HCT116 (cell line): ENCODE measurements around the gene TSR1. TPM values are rescaled to one million over a fixed set of nuclear protein-coding genes. Genes with fewer than 3 reads are reported as not detected.

Experiments
- ATAC-seq: fragments of 200-7000 bp; cut with Tn5 transposase; 2 replicates; pipeline ENCODE4 v1.9.1; 2020; ENCODE audit warnings: mild to moderate bottlenecking, moderate library complexity
- BruUV-seq: library from RNA; stranded (reverse); fragments of 400-500 nt; replicated peaks from 2 replicates; lab custom pipeline; 2021; lab: Mats Ljungman, UMichigan
- CTCF ChIA-PET: fragments of 300-600 bp; sonication (Branson Sonifier 250); formaldehyde crosslinking; loops from one replicate; lab custom pipeline; 2021; ENCODE audit warnings: antibody characterized with exemption; lab: Charles Lee
- POLR2A ChIA-PET: fragments of 300-600, 350-600 bp; sonication (Branson Sonifier 250); formaldehyde crosslinking; loops from one replicate; lab custom pipeline; 2021; ENCODE audit warnings: antibody characterized with exemption; lab: Charles Lee
- RAD21 ChIA-PET, 2 experiments: fragments of 300-600 bp; sonication (Branson Sonifier 250); formaldehyde crosslinking; loops; one replicate each; lab custom pipeline; 2023; ENCODE audit warnings: low total read pairs in 2 of 2; ENCODE audit not compliant: uncharacterized antibody in 2 of 2, unreplicated experiment in 2 of 2, low non-redundant PET in 1 of 2; lab: Charles Lee
- DNase-seq: peaks from one replicate; pipeline ENCODE4 v3.0.0-alpha.2; 2010; ENCODE audit warnings: low read depth, low spot score
- H2AFZ ChIP-seq: fragments of 200-600 bp; shearing (Covaris generic), sonication (generic); 2 replicates; pipeline ENCODE4 v1.6.1; 2017; ENCODE audit warnings: low read depth, mixed run types, mixed read lengths, antibody characterized with exemption, low read length; ENCODE audit not compliant: poor library complexity, severe bottlenecking
- H3K27ac ChIP-seq: 2 replicates; pipeline ENCODE4 v1.5.1; 2012; ENCODE audit warnings: low read depth, low read length
- H3K27me3 ChIP-seq: fragments of 200-600 bp; sonication (generic); 2 replicates; pipeline ENCODE4 v1.6.1; 2016; ENCODE audit warnings: mixed run types, low read length, mixed read lengths; ENCODE audit not compliant: insufficient read depth
- H3K36me3 ChIP-seq, 2 experiments: fragments of 200-500 bp in 1 of 2; fragments of 200-600 bp in 1 of 2; sonication (Bioruptor generic) in 1 of 2; sonication (generic) in 1 of 2; 2 replicates each; pipeline versions ENCODE4 v1.5.1 to v1.6.1; 2014 to 2016; ENCODE audit warnings: low read length in 2 of 2, inconsistent platforms in 1 of 2, mixed read lengths in 1 of 2, mixed run types in 1 of 2; ENCODE audit not compliant: insufficient read depth in 2 of 2, control insufficient read depth in 1 of 2
- H3K4me1 ChIP-seq, 2 experiments: fragments of 200-600 bp in 1 of 2; sonication (generic) in 1 of 2; 2 replicates each; pipeline versions ENCODE4 v1.5.1 to v1.6.1; 2012 to 2017; ENCODE audit warnings: low read length in 2 of 2, inconsistent platforms in 1 of 2, mild to moderate bottlenecking in 1 of 2, mixed read lengths in 1 of 2, mixed run types in 1 of 2, moderate library complexity in 1 of 2; ENCODE audit not compliant: insufficient read depth in 2 of 2, control insufficient read depth in 1 of 2
- H3K4me2 ChIP-seq: fragments of 200-600 bp; sonication (generic); 2 replicates; pipeline ENCODE4 v1.6.1; 2017; ENCODE audit warnings: mixed run types, low read length, mixed read lengths
- H3K4me3 ChIP-seq, 2 experiments: fragments of 200-600 bp in 1 of 2; sonication (generic) in 1 of 2; replicated peaks in 1 of 2; 2 replicates each; pipeline ENCODE4 v1.5.1; 2011 to 2016; ENCODE audit warnings: low read length in 2 of 2, control low read depth in 1 of 2, low read depth in 1 of 2, mild to moderate bottlenecking in 1 of 2, mixed read lengths in 1 of 2, mixed run types in 1 of 2
- H3K79me2 ChIP-seq: fragments of 200-600 bp; sonication (generic); 2 replicates; pipeline ENCODE4 v1.6.1; 2017; ENCODE audit warnings: mild to moderate bottlenecking, mixed run types, low read length, moderate library complexity, mixed read lengths; ENCODE audit not compliant: insufficient read depth
- H3K9ac ChIP-seq: fragments of 200-600 bp; sonication (generic); 2 replicates; pipeline ENCODE4 v1.6.1; 2016; ENCODE audit warnings: low read length, mixed read lengths
- H3K9me2 ChIP-seq: fragments of 200-600 bp; sonication (generic), shearing (Covaris generic); 2 replicates; pipeline ENCODE4 v1.6.1; 2017; ENCODE audit warnings: mixed run types, mild to moderate bottlenecking, moderate library complexity; ENCODE audit not compliant: insufficient read depth
- H3K9me3 ChIP-seq, 2 experiments: fragments of 200-500 bp in 1 of 2; fragments of 200-600 bp in 1 of 2; sonication (Bioruptor generic) in 1 of 2; sonication (generic) in 1 of 2; 2 replicates each; pipeline ENCODE4 v1.6.1; 2014 to 2017; ENCODE audit warnings: low read length in 2 of 2, mixed read lengths in 2 of 2, inconsistent platforms in 1 of 2, low read depth in 1 of 2, mild to moderate bottlenecking in 1 of 2, mixed run types in 1 of 2, moderate library complexity in 1 of 2; ENCODE audit not compliant: control insufficient read depth in 1 of 2, insufficient read depth in 1 of 2
- H4K20me1 ChIP-seq: fragments of 200-600 bp; sonication (generic), shearing (Covaris generic); 2 replicates; pipeline ENCODE4 v1.6.1; 2017; ENCODE audit warnings: mixed run types, mild to moderate bottlenecking, moderate library complexity; ENCODE audit not compliant: insufficient read depth
- CEBPB ChIP-seq: IDR thresholded peaks from 2 replicates; pipeline ENCODE4 v1.6.1; 2012; ENCODE audit warnings: low read depth
- EGR1 ChIP-seq: IDR thresholded peaks from 2 replicates; pipeline ENCODE4 v1.6.1; 2012; ENCODE audit warnings: low read depth
- JUND ChIP-seq: IDR thresholded peaks from 2 replicates; pipeline ENCODE4 v1.6.1; 2012
- MAX ChIP-seq: IDR thresholded peaks from 2 replicates; pipeline ENCODE4 v1.6.1; 2012
- POLR2A ChIP-seq: IDR thresholded peaks from 2 replicates; pipeline ENCODE4 v1.7.0; 2011; ENCODE audit warnings: borderline replicate concordance; ENCODE audit not compliant: insufficient read depth, insufficient read length; ENCODE audit errors: extremely low read depth
- RAD21 ChIP-seq: IDR thresholded peaks from 2 replicates; pipeline ENCODE4 v1.6.1; 2012; ENCODE audit warnings: low read depth, mild to moderate bottlenecking
- SIN3A ChIP-seq: IDR thresholded peaks from 2 replicates; pipeline ENCODE4 v1.6.1; 2012; ENCODE audit warnings: low read depth
- SP1 ChIP-seq: IDR thresholded peaks from 2 replicates; pipeline ENCODE4 v1.6.1; 2012; ENCODE audit warnings: low read depth
- YY1 ChIP-seq: IDR thresholded peaks from 2 replicates; pipeline ENCODE4 v1.6.1; 2011; ENCODE audit warnings: low read length, low read depth, moderate library complexity, mild to moderate bottlenecking; ENCODE audit not compliant: insufficient replicate concordance; ENCODE audit errors: extremely low read depth
- ZBTB33 ChIP-seq: IDR thresholded peaks from 2 replicates; pipeline ENCODE4 v1.6.1; 2011; ENCODE audit warnings: mild to moderate bottlenecking, low read length, moderate library complexity; ENCODE audit not compliant: insufficient replicate concordance; ENCODE audit errors: extremely low read depth
- ZFX ChIP-seq: fragments of 450-650 bp; IDR thresholded peaks from 2 replicates; pipeline ENCODE4 v1.6.1; 2017
- intact Hi-C: fragments of 100-400 bp; cut with micrococcal nuclease; formaldehyde crosslinking; loops from 2 replicates; pipeline ENCODE4 v1.10.0; 2022
- total RNA-seq: library from RNA; stranded (reverse); gene quantifications from one replicate; pipeline ENCODE4 v1.2.1, GENCODE V29; 2021; ENCODE audit not compliant: unreplicated experiment
- TF ChIP-seq, protein P1 (sequence below): IDR thresholded peaks from 2 replicates; pipeline ENCODE4 v1.6.1; 2012
- TF ChIP-seq, protein P2 (sequence below): IDR thresholded peaks from 2 replicates; pipeline ENCODE4 v1.6.1; 2012; ENCODE audit warnings: low read depth

Gene TSR1
- total RNA-seq, 1 experiment from 2014 or later, result 77.2 TPM

DNA sequence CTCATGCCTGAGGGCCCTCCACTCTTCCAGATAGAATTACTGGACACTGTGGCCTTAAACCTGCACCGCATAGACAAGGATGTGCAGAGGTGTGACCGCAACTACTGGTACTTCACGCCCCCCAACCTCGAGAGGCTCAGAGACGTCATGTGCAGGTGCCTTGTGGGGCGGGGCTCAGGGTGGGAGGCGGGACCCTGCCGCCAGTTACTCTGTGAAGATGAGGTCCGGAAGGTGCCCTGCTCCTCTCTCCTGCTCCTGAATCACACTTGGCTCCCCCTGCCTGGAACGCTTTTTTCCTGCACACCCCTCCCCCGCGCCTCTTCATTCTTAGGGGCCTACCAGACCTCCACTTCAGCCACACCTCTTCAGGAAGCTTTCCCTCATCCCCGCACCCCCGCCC is 39.9 kb upstream of the TSR1 start:
- H3K36me3 ChIP-seq, result peaks cover 3 to 4% of the 10 kb centered on the region in 2 experiments; a peak in 3 of 4 replicates
- DNase-seq (no peak), ATAC-seq (no peak)
- no peak overlapping the region for H3K4me2 ChIP-seq
- H3K9me3 ChIP-seq, result no peaks in the 10 kb centered on the region
- ChIA-PET CTCF (no interaction called here), RAD21 (no interaction called here), POLR2A (no interaction called here)
- H3K27me3 ChIP-seq, result no peaks in the 10 kb centered on the region
- H3K4me3 ChIP-seq, result no peak overlapping the region
- TF ChIP-seq SIN3A (no peak), JUND (no peak), ZBTB33 (no peak), YY1 (no peak), ZFX (no peak)
- TF ChIP-seq, protein P1, sequence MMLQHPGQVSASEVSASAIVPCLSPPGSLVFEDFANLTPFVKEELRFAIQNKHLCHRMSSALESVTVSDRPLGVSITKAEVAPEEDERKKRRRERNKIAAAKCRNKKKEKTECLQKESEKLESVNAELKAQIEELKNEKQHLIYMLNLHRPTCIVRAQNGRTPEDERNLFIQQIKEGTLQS, result no peak
- H2AFZ ChIP-seq, result no peak overlapping the region
- intact Hi-C loops, result no loop called here
- no peaks in the 10 kb centered on the region for H3K79me2 ChIP-seq
- H3K27ac ChIP-seq, result no peak overlapping the region
- H3K9ac ChIP-seq, result no peak overlapping the region
- H3K9me2 ChIP-seq, result no peaks in the 10 kb centered on the region
- no TSS peak for BruUV-seq
- no peaks in the 10 kb centered on the region for H3K4me1 ChIP-seq
- no peaks in the 10 kb centered on the region for H4K20me1 ChIP-seq

- RAD21 ChIA-PET, result no interaction called here
- POLR2A ChIA-PET, result no interaction called here
Observed at GRCh38 chr17:2375406-2375805, 39.1 kb upstream of the TSR1 start.

More at GRCh38 chr17:2375406-2375805, 39.1 kb upstream of the TSR1 start:
- H3K9me2 ChIP-seq, result no peaks in the 10 kb centered on the region
- no peak overlapping the region for H3K4me2 ChIP-seq
- no peak overlapping the region for H3K27ac ChIP-seq
- H3K9ac ChIP-seq, result no peak overlapping the region
- H2AFZ ChIP-seq, result no peak overlapping the region
- no peak for TF ChIP-seq YY1
- no peak for TF ChIP-seq POLR2A
- no peak for TF ChIP-seq MAX
- no peak for TF ChIP-seq EGR1
- TF ChIP-seq, protein P2, sequence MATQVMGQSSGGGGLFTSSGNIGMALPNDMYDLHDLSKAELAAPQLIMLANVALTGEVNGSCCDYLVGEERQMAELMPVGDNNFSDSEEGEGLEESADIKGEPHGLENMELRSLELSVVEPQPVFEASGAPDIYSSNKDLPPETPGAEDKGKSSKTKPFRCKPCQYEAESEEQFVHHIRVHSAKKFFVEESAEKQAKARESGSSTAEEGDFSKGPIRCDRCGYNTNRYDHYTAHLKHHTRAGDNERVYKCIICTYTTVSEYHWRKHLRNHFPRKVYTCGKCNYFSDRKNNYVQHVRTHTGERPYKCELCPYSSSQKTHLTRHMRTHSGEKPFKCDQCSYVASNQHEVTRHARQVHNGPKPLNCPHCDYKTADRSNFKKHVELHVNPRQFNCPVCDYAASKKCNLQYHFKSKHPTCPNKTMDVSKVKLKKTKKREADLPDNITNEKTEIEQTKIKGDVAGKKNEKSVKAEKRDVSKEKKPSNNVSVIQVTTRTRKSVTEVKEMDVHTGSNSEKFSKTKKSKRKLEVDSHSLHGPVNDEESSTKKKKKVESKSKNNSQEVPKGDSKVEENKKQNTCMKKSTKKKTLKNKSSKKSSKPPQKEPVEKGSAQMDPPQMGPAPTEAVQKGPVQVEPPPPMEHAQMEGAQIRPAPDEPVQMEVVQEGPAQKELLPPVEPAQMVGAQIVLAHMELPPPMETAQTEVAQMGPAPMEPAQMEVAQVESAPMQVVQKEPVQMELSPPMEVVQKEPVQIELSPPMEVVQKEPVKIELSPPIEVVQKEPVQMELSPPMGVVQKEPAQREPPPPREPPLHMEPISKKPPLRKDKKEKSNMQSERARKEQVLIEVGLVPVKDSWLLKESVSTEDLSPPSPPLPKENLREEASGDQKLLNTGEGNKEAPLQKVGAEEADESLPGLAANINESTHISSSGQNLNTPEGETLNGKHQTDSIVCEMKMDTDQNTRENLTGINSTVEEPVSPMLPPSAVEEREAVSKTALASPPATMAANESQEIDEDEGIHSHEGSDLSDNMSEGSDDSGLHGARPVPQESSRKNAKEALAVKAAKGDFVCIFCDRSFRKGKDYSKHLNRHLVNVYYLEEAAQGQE, result no peak
- no peak for TF ChIP-seq RAD21
- TF ChIP-seq CEBPB, result no peak
- no peak for TF ChIP-seq SP1
- H3K36me3 ChIP-seq, result peaks cover 3 to 4% of the 10 kb centered on the region in 2 experiments; a peak in 3 of 4 replicates
- no peaks in the 10 kb centered on the region for H4K20me1 ChIP-seq
- H3K4me3 ChIP-seq, result no peak overlapping the region
- intact Hi-C loops, result no loop called here
- no peaks in the 10 kb centered on the region for H3K9me3 ChIP-seq
- DNase-seq, result no peak
- no peak for ATAC-seq
- no peaks in the 10 kb centered on the region for H3K4me1 ChIP-seq
- BruUV-seq, result no TSS peak
- H3K27me3 ChIP-seq, result no peaks in the 10 kb centered on the region
- CTCF ChIA-PET, result no interaction called here
- H3K79me2 ChIP-seq, result no peaks in the 10 kb centered on the region
